ENCODE measurements around the gene SLC2A4.

Gene SLC2A4

GRCh38 chr17:7307686-7308624, 26.4 kb downstream of the SLC2A4 start:
- peak; percentile 60 for DNase-seq

GRCh38 chr17:7308625-7309433, 27.3 kb downstream of the SLC2A4 start:
- peak; percentile 46 for DNase-seq

GRCh38 chr17:7309628-7310027, 28.1 kb downstream of the SLC2A4 start:
- no peak for DNase-seq

- no peak for DNase-seq
Measured at GRCh38 chr17:7311110-7311705, 29.7 kb downstream of the SLC2A4 start.

DNA sequence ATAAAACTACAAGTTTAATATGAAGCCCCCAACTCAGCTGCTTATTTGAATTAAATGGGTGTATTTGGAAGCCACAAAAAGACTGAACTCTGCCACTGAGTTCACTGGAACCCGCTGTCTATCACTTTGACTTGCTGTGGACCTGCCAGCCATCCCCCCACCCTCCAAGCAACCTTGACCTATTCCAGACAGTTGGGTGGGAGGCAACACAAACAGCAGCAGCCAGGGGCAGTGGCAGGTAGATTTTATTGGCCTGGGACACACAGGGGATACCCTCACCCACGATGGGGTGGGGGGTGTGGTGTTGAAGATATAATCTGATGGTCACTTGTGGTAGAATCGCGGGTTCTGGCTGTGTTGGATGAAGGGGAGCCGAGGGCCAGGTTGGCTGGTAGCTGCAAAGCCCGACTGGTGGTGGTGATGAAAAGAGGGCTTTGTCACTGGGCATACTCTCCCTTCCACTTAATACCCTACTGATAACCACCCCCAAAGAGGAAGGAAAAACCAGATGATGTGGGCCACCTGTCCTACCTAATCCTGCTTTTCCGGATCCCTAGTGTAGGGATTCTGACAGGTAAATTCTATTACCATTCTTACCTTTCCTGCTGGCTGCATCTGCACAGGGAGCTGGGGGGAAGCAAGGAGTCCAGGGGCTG, 31.0 kb downstream of the SLC2A4 start:
- DNase-seq = no peak

- no peak for DNase-seq
Measured at GRCh38 chr17:7313088-7313889, 31.8 kb downstream of the SLC2A4 start.

- peak; percentile 22 for DNase-seq
Measured at GRCh38 chr17:7313890-7314718, 32.6 kb downstream of the SLC2A4 start.

DNA sequence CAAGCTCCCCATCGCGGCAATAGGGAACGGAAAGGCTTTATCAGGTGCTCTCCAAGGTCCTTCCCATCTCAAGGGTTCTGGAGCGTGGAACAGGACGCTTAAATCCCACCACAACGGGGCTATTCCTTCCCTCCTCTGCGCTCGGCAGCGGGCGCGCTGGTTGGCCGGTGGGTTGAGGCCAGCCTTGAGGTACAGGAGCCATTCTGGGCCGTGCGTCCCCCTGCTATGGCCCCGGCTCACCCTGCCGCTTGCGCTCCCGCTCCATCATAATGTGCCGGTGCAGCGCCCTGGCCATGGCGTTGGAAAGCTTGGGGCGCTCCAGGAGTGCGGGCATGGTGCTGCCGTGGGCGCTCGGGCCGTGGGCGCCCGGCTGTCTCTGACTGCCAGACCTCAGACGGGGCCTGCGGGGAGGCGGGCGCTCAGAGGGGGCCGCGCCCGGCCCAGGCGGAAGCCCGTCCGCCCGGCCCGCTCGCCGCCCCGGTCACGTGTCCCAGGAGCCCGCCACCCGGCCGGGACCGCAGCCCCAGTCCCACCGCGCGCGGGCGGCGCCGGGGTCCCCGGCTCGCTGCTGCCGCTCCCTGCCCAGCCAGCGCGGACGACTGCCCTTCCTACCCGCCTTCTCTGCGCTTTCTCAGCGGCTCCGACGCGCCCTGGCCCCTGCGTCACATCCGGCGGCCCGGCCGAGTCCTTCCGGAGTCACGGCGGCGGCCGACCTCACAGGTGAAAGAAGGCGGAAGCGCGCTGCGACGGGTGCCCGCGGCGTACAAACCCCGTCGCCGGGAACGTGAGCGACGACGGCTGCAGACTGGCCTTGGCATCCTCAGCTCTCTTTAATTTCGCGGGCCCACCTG, 33.4 kb downstream of the SLC2A4 start, which contains the start of gene GPS2:
TSS of gene GPS2 (minus strand) at position 642 of the 851 bp plus-strand sequence. CDS start at position 334, 308 bp downstream.
- peak; percentile 83 for DNase-seq

GRCh38 chr17:7315570-7316235, 34.2 kb downstream of the SLC2A4 start:
- DNase-seq = no peak

- DNase-seq = no peak
Measured at GRCh38 chr17:7317161-7317803, 35.8 kb downstream of the SLC2A4 start.

DNA sequence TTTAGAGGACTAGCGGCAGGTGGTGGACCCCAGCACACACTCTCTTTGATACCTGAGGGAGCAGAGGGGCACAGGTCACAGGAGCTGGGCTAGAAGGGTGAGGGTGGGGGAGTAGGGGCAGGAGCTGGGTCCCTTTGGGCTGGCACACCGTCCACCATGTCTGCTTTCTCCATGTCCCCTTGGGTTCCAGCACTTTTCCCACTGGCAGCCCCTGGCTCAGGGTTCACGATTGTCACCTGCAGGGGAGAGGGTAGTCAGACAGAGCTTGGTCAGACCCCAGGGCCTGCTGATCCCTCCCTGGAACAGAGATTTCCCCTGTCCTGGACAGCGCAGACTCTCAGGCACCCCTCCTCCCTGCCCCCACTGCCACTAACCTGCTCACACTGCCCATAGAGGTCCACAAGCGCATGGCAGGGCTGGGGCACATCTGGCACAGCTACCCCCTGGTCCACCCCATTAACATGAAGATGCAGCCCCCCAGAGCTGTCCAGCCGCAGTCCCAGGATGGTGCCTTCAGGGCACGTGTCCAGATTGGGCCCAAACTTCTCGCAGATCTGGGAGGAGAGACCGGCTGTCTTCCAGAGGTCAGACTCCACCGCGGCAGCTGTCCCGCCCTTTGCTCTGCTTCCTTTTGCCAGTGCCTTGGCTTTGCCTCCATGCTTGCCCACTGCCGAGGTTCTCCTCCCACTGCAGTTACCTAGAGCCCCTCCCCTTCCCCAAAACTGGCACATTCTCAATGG, 36.8 kb downstream of the SLC2A4 start:
- no peak for DNase-seq

- DNase-seq = no peak
Measured at GRCh38 chr17:7321466-7321865, 39.9 kb downstream of the SLC2A4 start.

GRCh38 chr17:7322520-7323194, 41.1 kb downstream of the SLC2A4 start:
- DNase-seq = no peak

DNA sequence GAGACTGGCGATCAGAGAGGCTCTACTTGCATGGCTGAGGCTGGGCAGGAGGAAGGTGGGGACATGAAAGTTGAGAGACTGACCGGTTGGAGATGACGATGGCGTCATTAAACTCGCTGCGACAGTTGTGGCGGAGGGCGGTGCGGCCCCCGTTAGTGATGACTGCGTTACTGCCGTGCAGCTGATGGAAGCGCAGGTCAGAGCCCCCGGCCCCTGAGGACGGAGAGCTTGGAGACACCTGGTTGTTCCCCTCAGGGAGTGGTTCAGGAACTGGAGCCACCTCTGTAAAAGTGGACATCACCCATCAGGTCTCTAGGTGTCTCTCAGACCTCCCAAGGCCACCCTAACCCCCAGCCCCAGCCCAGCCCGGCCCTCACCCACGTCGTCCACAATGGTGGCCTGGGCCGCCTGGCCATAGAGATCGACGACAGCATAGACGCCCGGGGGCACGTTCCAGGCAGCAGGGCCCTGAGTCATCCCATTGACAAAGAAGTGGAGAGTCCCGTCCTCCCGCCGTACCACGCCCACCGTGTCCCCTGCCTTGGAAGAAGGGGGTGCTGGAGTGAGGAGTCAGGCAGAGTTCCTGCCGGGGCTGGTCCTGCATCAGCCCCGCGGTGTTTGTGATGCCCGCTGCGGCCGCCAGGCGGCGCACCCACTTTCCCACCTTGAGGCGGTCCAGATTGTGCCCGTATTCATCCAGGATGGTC, 42.4 kb downstream of the SLC2A4 start:
- peak; percentile 1 for DNase-seq

GRCh38 chr17:7324438-7324779, 42.9 kb downstream of the SLC2A4 start:
- no peak for DNase-seq

GRCh38 chr17:7325031-7325528, 43.6 kb downstream of the SLC2A4 start:
- DNase-seq = no peak

GRCh38 chr17:7326186-7326585, 44.7 kb downstream of the SLC2A4 start:
- DNase-seq = no peak

All from NCI-H2171 treated with DMSO at 0.1 percent for 48 hours (cell line).